WTC11 (cell line): ENCODE results near the gene CREB3L1. TPM values are rescaled to one million over a fixed set of nuclear protein-coding genes. Genes with fewer than 3 reads are reported as not detected.

Experiments used
- ATAC-seq: fragments of 200-7000 bp; cut with Tn5 transposase; 2 replicates; pipeline ENCODE4 v1.10.0; 2021; ENCODE audit warnings: mild to moderate bottlenecking, moderate library complexity
- CTCF ChIA-PET: fragments of 300-600 bp; sonication (Branson Sonifier 250); formaldehyde crosslinking; loops from one replicate; lab custom pipeline; 2021; ENCODE audit warnings: antibody characterized with exemption; lab: Charles Lee
- POLR2A ChIA-PET: fragments of 350-600 bp; sonication (Branson Sonifier 250); formaldehyde crosslinking; loops from one replicate; lab custom pipeline; 2021; ENCODE audit warnings: antibody characterized with exemption; lab: Charles Lee
- DNase-seq: peaks from one replicate; pipeline ENCODE4 v3.0.0; 2021; ENCODE audit warnings: low spot score
- H3K27ac Mint-ChIP-seq: 2 replicates; pipeline ENCODE4 v1.8.0; 2021; ENCODE audit warnings: mixed read lengths
- H3K27me3 Mint-ChIP-seq: 2 replicates; pipeline ENCODE4 v1.8.0; 2021; ENCODE audit warnings: low read depth, mild to moderate bottlenecking, moderate library complexity, mixed read lengths
- H3K36me3 Mint-ChIP-seq: 2 replicates; pipeline ENCODE4 v1.8.0; 2021; ENCODE audit warnings: mixed read lengths
- H3K4me1 Mint-ChIP-seq: 2 replicates; pipeline ENCODE4 v1.8.0; 2022; ENCODE audit warnings: mixed read lengths
- H3K4me3 Mint-ChIP-seq: 2 replicates; pipeline ENCODE4 v1.8.0; 2021; ENCODE audit warnings: mild to moderate bottlenecking, moderate library complexity, mixed read lengths
- H3K9me3 Mint-ChIP-seq: 2 replicates; pipeline ENCODE4 v1.8.0; 2021; ENCODE audit warnings: mixed read lengths
- ATF1 ChIP-seq: sonication (generic); formaldehyde crosslinking; IDR thresholded peaks from 2 replicates; pipeline ENCODE4 v1.8.1; 2023; ENCODE audit warnings: mild to moderate bottlenecking, moderate library complexity, missing genetic modification reagents
- ATF3 ChIP-seq: sonication (generic); formaldehyde crosslinking; conservative IDR thresholded peaks from 2 replicates; pipeline ENCODE4 v1.8.1; 2022; ENCODE audit warnings: mild to moderate bottlenecking, missing genetic modification reagents
- CDX4 ChIP-seq: fragments of 250-450 bp; sonication (Bioruptor Pico); IDR thresholded peaks from 2 replicates; pipeline ENCODE4 v1.9.0; 2021; ENCODE audit warnings: moderate library complexity, mild to moderate bottlenecking, inconsistent platforms, borderline replicate concordance
- E2F1 ChIP-seq: sonication (generic); formaldehyde crosslinking; IDR thresholded peaks from 2 replicates; pipeline ENCODE4 v1.8.0; 2022; ENCODE audit warnings: mild to moderate bottlenecking, missing genetic modification reagents
- E2F4 ChIP-seq: sonication (generic); formaldehyde crosslinking; IDR thresholded peaks from 2 replicates; pipeline ENCODE4 v1.8.1; 2022; ENCODE audit warnings: low read depth, mild to moderate bottlenecking, moderate library complexity, missing genetic modification reagents, borderline replicate concordance
- FOXP1 ChIP-seq: sonication (generic); formaldehyde crosslinking; IDR thresholded peaks from 2 replicates; pipeline ENCODE4 v1.8.0; 2022; ENCODE audit warnings: missing genetic modification reagents, mild to moderate bottlenecking, moderate library complexity, borderline replicate concordance
- FOXP4 ChIP-seq: sonication (generic); formaldehyde crosslinking; IDR thresholded peaks from 2 replicates; pipeline ENCODE4 v1.8.0; 2022; ENCODE audit warnings: mild to moderate bottlenecking, missing genetic modification reagents
- JUN ChIP-seq: sonication (generic); formaldehyde crosslinking; IDR thresholded peaks from 2 replicates; pipeline ENCODE4 v1.8.0; 2023; ENCODE audit warnings: mild to moderate bottlenecking, missing genetic modification reagents
- KAT7 ChIP-seq: sonication (generic); formaldehyde crosslinking; IDR thresholded peaks from 2 replicates; pipeline ENCODE4 v1.8.1; 2023; ENCODE audit warnings: missing genetic modification reagents, mild to moderate bottlenecking, borderline replicate concordance
- MLX ChIP-seq: sonication (generic); formaldehyde crosslinking; IDR thresholded peaks from 2 replicates; pipeline ENCODE4 v1.8.1; 2023; ENCODE audit warnings: mild to moderate bottlenecking, missing genetic modification reagents, moderate library complexity
- NR2C2 ChIP-seq: sonication (generic); formaldehyde crosslinking; IDR thresholded peaks from 2 replicates; pipeline ENCODE4 v1.8.0; 2022; ENCODE audit warnings: mild to moderate bottlenecking, missing genetic modification reagents
- STAT6 ChIP-seq: sonication (generic); formaldehyde crosslinking; conservative IDR thresholded peaks from 2 replicates; pipeline ENCODE4 v1.8.1; 2023; ENCODE audit warnings: mild to moderate bottlenecking, low read depth, missing genetic modification reagents, moderate library complexity
- TEAD4 ChIP-seq: sonication (generic); formaldehyde crosslinking; IDR thresholded peaks from 2 replicates; pipeline ENCODE4 v1.8.0; 2022; ENCODE audit warnings: mild to moderate bottlenecking, missing genetic modification reagents
- USF1 ChIP-seq: sonication (generic); formaldehyde crosslinking; IDR thresholded peaks from 2 replicates; pipeline ENCODE4 v1.8.0; 2022; ENCODE audit warnings: mild to moderate bottlenecking, missing genetic modification reagents
- USF2 ChIP-seq: sonication (generic); formaldehyde crosslinking; IDR thresholded peaks from 2 replicates; pipeline ENCODE4 v1.8.1; 2023; ENCODE audit warnings: mild to moderate bottlenecking, missing genetic modification reagents, moderate library complexity
- ZNF219 ChIP-seq: sonication (generic); formaldehyde crosslinking; IDR thresholded peaks from 2 replicates; pipeline ENCODE4 v1.8.0; 2023; ENCODE audit warnings: missing genetic modification reagents, mild to moderate bottlenecking, borderline replicate concordance
- ZNF281 ChIP-seq: sonication (generic); formaldehyde crosslinking; IDR thresholded peaks from 2 replicates; pipeline ENCODE4 v1.8.0; 2023; ENCODE audit warnings: mild to moderate bottlenecking, missing genetic modification reagents
- total RNA-seq: library from RNA; stranded (reverse); gene quantifications from 3 replicates; pipeline ENCODE4 v1.2.3, GENCODE V29; 2021

Gene CREB3L1
- total RNA-seq, 1 experiment from 2014 or later, result 10.9 TPM

GRCh38 chr11:46295312-46296058, 18.0 kb downstream of the CREB3L1 start (continued):
- TF ChIP-seq STAT6 (CRISPR knock-in tag) (no peak), USF1 (CRISPR knock-in tag) (peak; percentile 71), ZNF281 (peak; percentile 67; the same call in 1 of the 2 replicates), JUN (CRISPR knock-in tag) (no peak; the same call in 1 of the 2 replicates), FOXP4 (CRISPR knock-in tag) (0 out of 2 replicates have a peak, but pooled peaks have one; percentile 17), ZNF219 (0 out of 2 replicates have a peak, but pooled peaks have one; percentile 78), E2F1 (CRISPR knock-in tag) (no peak), E2F4 (CRISPR knock-in tag) (peak; percentile 55; the same call in 1 of the 2 replicates), FOXP1 (CRISPR knock-in tag) (peak; percentile 87), ATF3 (peak; percentile 66; the same call in 1 of the 2 replicates)

GRCh38 chr11:46296059-46296527, 18.6 kb downstream of the CREB3L1 start:
- Mint-ChIP-seq H3K36me3 (no peaks in the 10 kb centered on the region), H3K4me3 (peak overlapping the region; percentile 82), H3K4me1 (peaks cover 45% of the 10 kb centered on the region), H3K27ac (peak overlapping the region; percentile 68; the same call in 1 of the 2 replicates), H3K9me3 (no peaks in the 10 kb centered on the region), H3K27me3 (no peaks in the 10 kb centered on the region)
- ATAC-seq, result no peak
- CTCF ChIA-PET, result interaction anchor here (0.8 to 11.2 kb wide), 27 partner anchors 10 to 524 kb away, joined by 3 to 242 read pairs (median 10); partner anchors contain the start of genes CHRM4 and CREB3L1
- DNase-seq, result no peak
- POLR2A ChIA-PET, result interaction anchor here (0.7 to 4.2 kb wide), 17 partner anchors 12 to 374 kb away, joined by 3 to 86 read pairs (median 6); partner anchors contain the start of genes CREB3L1, DGKZ and LARGE2
- TF ChIP-seq MLX (CRISPR knock-in tag) (no peak), NR2C2 (CRISPR knock-in tag) (no peak), KAT7 (CRISPR knock-in tag) (no peak), USF2 (CRISPR knock-in tag) (no peak), ATF3 (no peak), ATF1 (CRISPR knock-in tag) (no peak), CDX4 (CRISPR knock-in tag) (no peak), TEAD4 (CRISPR knock-in tag) (no peak)
